ENCODE measurements around the gene ARHGAP33.
"Not testable (repeated sequence)": the region's sequence is repeated elsewhere in the genome, so short reads cannot be mapped to it uniquely, and the experiment has no call there.

ARHGAP33 gene

GRCh38 chr19:35755131-35755549 lies 20.2 kb upstream of the ARHGAP33 start:
- DNase-seq (ENCODE audit: low spot score) = no peak

- DNase-seq (ENCODE audit: low spot score) = no peak
Observed at GRCh38 chr19:35755550-35756376, 19.6 kb upstream of the ARHGAP33 start.

- DNase-seq (ENCODE audit: low spot score) = no peak
Observed at GRCh38 chr19:35756377-35757230, 18.8 kb upstream of the ARHGAP33 start, which contains the start of gene HSPB6. HSPB6 (minus strand) TSS chr19:35757029; CDS start chr19:35757008, 21 bp downstream.

GRCh38 chr19:35757231-35757748 lies 18.1 kb upstream of the ARHGAP33 start:
- no peak for DNase-seq (ENCODE audit: low spot score)

- DNase-seq (ENCODE audit: low spot score) = peak; percentile 100
Observed at GRCh38 chr19:35757749-35758608, 17.4 kb upstream of the ARHGAP33 start, which contains the start of gene PROSER3. PROSER3 (plus strand) TSS chr19:35758176; CDS start chr19:35758216, 40 bp downstream.

- no peak for DNase-seq (ENCODE audit: low spot score)
Observed at GRCh38 chr19:35759697-35760096, 15.7 kb upstream of the ARHGAP33 start.

GRCh38 chr19:35760711-35761349 lies 14.5 kb upstream of the ARHGAP33 start:
- no peak for DNase-seq (ENCODE audit: low spot score)

- no peak for DNase-seq (ENCODE audit: low spot score)
Observed at GRCh38 chr19:35764432-35765315, 10.7 kb upstream of the ARHGAP33 start.

GRCh38 chr19:35766571-35767104 lies 8.7 kb upstream of the ARHGAP33 start:
- DNase-seq (ENCODE audit: low spot score) = no peak

GRCh38 chr19:35767288-35768081 lies 7.9 kb upstream of the ARHGAP33 start:
- DNase-seq (ENCODE audit: low spot score) = no peak

- DNase-seq (ENCODE audit: low spot score) = no peak
Observed at GRCh38 chr19:35768082-35768421, 7.3 kb upstream of the ARHGAP33 start.

- DNase-seq (ENCODE audit: low spot score) = not testable (repeated sequence)
Observed at GRCh38 chr19:35772362-35772761, 3.0 kb upstream of the ARHGAP33 start.

- no peak for DNase-seq (ENCODE audit: low spot score)
Observed at GRCh38 chr19:35773020-35773806, 2.2 kb upstream of the ARHGAP33 start.

GRCh38 chr19:35774274-35775045 lies 904 bp upstream of the ARHGAP33 start:
- peak; percentile 40 for DNase-seq (ENCODE audit: low spot score)

GRCh38 chr19:35775046-35775297 lies 392 bp upstream of the ARHGAP33 start:
- no peak for DNase-seq (ENCODE audit: low spot score)

GRCh38 chr19:35776102-35776788 lies 881 bp downstream of the ARHGAP33 start:
- DNase-seq (ENCODE audit: low spot score) = no peak

All from SW480 (cell line).